Thyroid gland (tissue), 4 donors: Measurements from ENCODE around the gene RAB11FIP3. TPM values are rescaled to one million over a fixed set of nuclear protein-coding genes. Genes with fewer than 3 reads are reported as not detected.
A peak's percentile ranks its signal among the peaks of the same experiment; 100 is the strongest.

ENCODE experiments used
- DNase-seq, 2 donors: peaks; one replicate each; pipeline ENCODE4 v3.0.0-alpha.2; 2019
- H3K27ac ChIP-seq, 3 donors: fragments of 200-600 bp; sonication (generic); 1 replicate in 2 of 3; 2 replicates in 1 of 3; pipeline ENCODE4 v1.5.1; 2016 to 2019; ENCODE audit warnings: mild to moderate bottlenecking in 1 of 3, moderate library complexity in 1 of 3
- H3K27me3 ChIP-seq: fragments of 200-600 bp; sonication (generic); one replicate; pipeline ENCODE4 v1.5.1; 2019
- H3K36me3 ChIP-seq, 2 donors: fragments of 200-600 bp; sonication (generic); one replicate each; pipeline ENCODE4 v1.5.1; 2016 to 2019
- H3K4me1 ChIP-seq, 2 donors: fragments of 200-600 bp; sonication (generic); one replicate each; pipeline ENCODE4 v1.5.1; 2017 to 2019
- H3K4me3 ChIP-seq, 3 donors: fragments of 200-600 bp; sonication (generic); replicated peaks in 1 of 3; 1 replicate in 2 of 3; 2 replicates in 1 of 3; pipeline ENCODE4 v1.5.1; 2016; ENCODE audit warnings: mild to moderate bottlenecking in 1 of 3
- H3K9me3 ChIP-seq: fragments of 200-600 bp; sonication (generic); one replicate; pipeline ENCODE4 v1.5.1; 2017
- POLR2A ChIP-seq, 2 donors: fragments of 450-650 bp; IDR thresholded peaks; one replicate each; pipeline ENCODE4 v1.6.1; 2017; ENCODE audit warnings: antibody characterized with exemption in 2 of 2, mild to moderate bottlenecking in 2 of 2, moderate library complexity in 1 of 2
- WGBS, 2 donors: methylation state at CpG; one replicate each; pipeline ENCODE4 v1.1.5; 2017; 5-methylcytosine and 5-hydroxymethylcytosine counted together
- intact Hi-C: fragments of 100-400 bp; cut with DNase I; formaldehyde crosslinking; loops from one replicate; pipeline ENCODE4 v1.15.1; 2023
- total RNA-seq, 4 donors: library from RNA; depleted of rRNA; stranded (reverse); fragments of >200 nt; gene quantifications; one replicate each; pipeline ENCODE4 v1.2.3, GENCODE V29; 2016
- TF ChIP-seq, protein P1 (sequence below), 6 experiments: fragments of 200-600 bp in 3 of 6; fragments of 450-650 bp in 3 of 6; sonication (generic) in 3 of 6; IDR thresholded peaks; one replicate each; pipeline ENCODE4 v1.5.1; 2016 to 2019; ENCODE audit warnings: antibody characterized with exemption in 6 of 6, mild to moderate bottlenecking in 2 of 6, inconsistent platforms in 1 of 6, moderate library complexity in 1 of 6

The RAB11FIP3 gene
- total RNA-seq, 4 donors from 2014 or later: 26.6 to 34.3 (median 28.0) TPM

GRCh38 chr16:521381-522210 lies 96.1 kb downstream of the RAB11FIP3 start:
- no peak for DNase-seq
- intact Hi-C loops: no loop called here
- H3K36me3 ChIP-seq: peaks cover 8 to 12% of the 10 kb centered on the region in 2 donors

GRCh38 chr16:522320-523096 lies 97.1 kb downstream of the RAB11FIP3 start:
- no peak overlapping the region for H3K27ac ChIP-seq
- H3K9me3 ChIP-seq: no peaks in the 10 kb centered on the region
- H3K4me1 ChIP-seq: peaks cover 12 to 16% of the 10 kb centered on the region in 2 donors
- H3K36me3 ChIP-seq: peaks cover 8 to 12% of the 10 kb centered on the region in 2 donors
- DNase-seq: no peak
- no peak for TF ChIP-seq POLR2A (IDR thresholded peaks at IDR 0.05)
- TF ChIP-seq, protein P1, sequence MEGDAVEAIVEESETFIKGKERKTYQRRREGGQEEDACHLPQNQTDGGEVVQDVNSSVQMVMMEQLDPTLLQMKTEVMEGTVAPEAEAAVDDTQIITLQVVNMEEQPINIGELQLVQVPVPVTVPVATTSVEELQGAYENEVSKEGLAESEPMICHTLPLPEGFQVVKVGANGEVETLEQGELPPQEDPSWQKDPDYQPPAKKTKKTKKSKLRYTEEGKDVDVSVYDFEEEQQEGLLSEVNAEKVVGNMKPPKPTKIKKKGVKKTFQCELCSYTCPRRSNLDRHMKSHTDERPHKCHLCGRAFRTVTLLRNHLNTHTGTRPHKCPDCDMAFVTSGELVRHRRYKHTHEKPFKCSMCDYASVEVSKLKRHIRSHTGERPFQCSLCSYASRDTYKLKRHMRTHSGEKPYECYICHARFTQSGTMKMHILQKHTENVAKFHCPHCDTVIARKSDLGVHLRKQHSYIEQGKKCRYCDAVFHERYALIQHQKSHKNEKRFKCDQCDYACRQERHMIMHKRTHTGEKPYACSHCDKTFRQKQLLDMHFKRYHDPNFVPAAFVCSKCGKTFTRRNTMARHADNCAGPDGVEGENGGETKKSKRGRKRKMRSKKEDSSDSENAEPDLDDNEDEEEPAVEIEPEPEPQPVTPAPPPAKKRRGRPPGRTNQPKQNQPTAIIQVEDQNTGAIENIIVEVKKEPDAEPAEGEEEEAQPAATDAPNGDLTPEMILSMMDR (IDR thresholded peaks at IDR 0.05): no peak
- 78 to 82% methylated on average over 15 to 23 of the region's 23 CpGs for WGBS, 2 donors
- intact Hi-C loops: no loop called here
- no peak overlapping the region for H3K4me3 ChIP-seq
- no peaks in the 10 kb centered on the region for H3K27me3 ChIP-seq

More at GRCh38 chr16:521381-522210, 96.1 kb downstream of the RAB11FIP3 start:
- Histone ChIP-seq H3K4me3 (no peak overlapping the region), H3K9me3 (no peaks in the 10 kb centered on the region), H3K27ac (no peak overlapping the region), H3K27me3 (no peaks in the 10 kb centered on the region), H3K4me1 (peaks cover 10 to 16% of the 10 kb centered on the region in 2 donors)
- TF ChIP-seq, protein P1 (IDR thresholded peaks at IDR 0.05): peak in 1 of 6 experiments; percentile 4
- TF ChIP-seq POLR2A (IDR thresholded peaks at IDR 0.05): no peak
- 73 to 89% methylated on average over 16 to 24 of the region's 34 CpGs for WGBS, 2 donors

- H3K27me3 ChIP-seq: no peaks in the 10 kb centered on the region
- WGBS, 2 donors: 93 to 94% methylated on average over 21 to 22 of the region's 22 CpGs
- intact Hi-C loops: no loop called here
- H3K9me3 ChIP-seq: no peaks in the 10 kb centered on the region
- no peak overlapping the region for H3K4me3 ChIP-seq
- TF ChIP-seq, protein P1 (IDR thresholded peaks at IDR 0.05): no peak
- TF ChIP-seq POLR2A (IDR thresholded peaks at IDR 0.05): no peak
- no peak overlapping the region for H3K27ac ChIP-seq
- no peak for DNase-seq
- H3K36me3 ChIP-seq: peaks cover 8 to 12% of the 10 kb centered on the region in 2 donors
- peaks cover 12 to 17% of the 10 kb centered on the region in 2 donors for H3K4me1 ChIP-seq
Observed at GRCh38 chr16:523097-523741, 97.8 kb downstream of the RAB11FIP3 start.

- Histone ChIP-seq H3K9me3 (no peaks in the 10 kb centered on the region), H3K27ac (no peak overlapping the region), H3K4me3 (no peak overlapping the region), H3K4me1 (peaks cover 25 to 29% of the 10 kb centered on the region in 2 donors), H3K36me3 (peaks cover 8 to 11% of the 10 kb centered on the region in 2 donors), H3K27me3 (no peaks in the 10 kb centered on the region)
- 75 to 84% methylated on average over 13 to 20 of the region's 24 CpGs for WGBS, 2 donors
- intact Hi-C loops: no loop called here
- no peak for DNase-seq
- TF ChIP-seq, protein P1 (IDR thresholded peaks at IDR 0.05): no peak
- TF ChIP-seq POLR2A (IDR thresholded peaks at IDR 0.05): no peak
Observed at GRCh38 chr16:524274-525040, 99.0 kb downstream of the RAB11FIP3 start.
